HFFc6 (cell line): ENCODE measurements around the gene RBP7. TPM values are rescaled to one million over a fixed set of nuclear protein-coding genes. Genes with fewer than 3 reads are reported as not detected.

ENCODE experiments used
- DNase-seq: peaks from one replicate; pipeline ENCODE4 v3.0.0-alpha.2; 2018
- H3K27ac Mint-ChIP-seq: 2 replicates; pipeline ENCODE4 v1.8.0; 2020; ENCODE audit warnings: mild to moderate bottlenecking, mixed read lengths
- H3K27me3 Mint-ChIP-seq: 2 replicates; pipeline ENCODE4 v1.8.0; 2021; ENCODE audit warnings: mild to moderate bottlenecking, moderate library complexity, mixed read lengths; ENCODE audit not compliant: insufficient read depth
- H3K36me3 Mint-ChIP-seq: 2 replicates; pipeline ENCODE4 v1.8.0; 2021; ENCODE audit warnings: low read depth, mixed read lengths
- H3K4me1 Mint-ChIP-seq: 2 replicates; pipeline ENCODE4 v1.8.0; 2020; ENCODE audit warnings: low read depth, mixed read lengths
- H3K4me3 Mint-ChIP-seq: 2 replicates; pipeline ENCODE4 v1.8.0; 2020; ENCODE audit warnings: mild to moderate bottlenecking, moderate library complexity, mixed read lengths
- H3K9me3 Mint-ChIP-seq: 2 replicates; pipeline ENCODE4 v1.8.0; 2020; ENCODE audit warnings: mild to moderate bottlenecking, mixed read lengths
- total RNA-seq, 6 experiments: library from RNA; stranded (reverse); fragmentation: NEBNext Ultra II Directional; extraction: Animal tissue kit (Norgen Biotek cat#: 25700); gene quantifications; 2 replicates in 1 of 6; 3 replicates in 5 of 6; pipeline ENCODE4 v1.2.3, GENCODE V29; 2021
- TF ChIP-seq, protein P1 (sequence below): fragments of 200-600 bp; sonication (generic); IDR thresholded peaks from 2 replicates; pipeline ENCODE4 v1.5.0; 2021; ENCODE audit warnings: antibody characterized with exemption, mild to moderate bottlenecking

RBP7 gene
- total RNA-seq, 6 experiments from 2014 or later: 0.37 to 0.76 (median 0.47) TPM; not detected in 2

DNA sequence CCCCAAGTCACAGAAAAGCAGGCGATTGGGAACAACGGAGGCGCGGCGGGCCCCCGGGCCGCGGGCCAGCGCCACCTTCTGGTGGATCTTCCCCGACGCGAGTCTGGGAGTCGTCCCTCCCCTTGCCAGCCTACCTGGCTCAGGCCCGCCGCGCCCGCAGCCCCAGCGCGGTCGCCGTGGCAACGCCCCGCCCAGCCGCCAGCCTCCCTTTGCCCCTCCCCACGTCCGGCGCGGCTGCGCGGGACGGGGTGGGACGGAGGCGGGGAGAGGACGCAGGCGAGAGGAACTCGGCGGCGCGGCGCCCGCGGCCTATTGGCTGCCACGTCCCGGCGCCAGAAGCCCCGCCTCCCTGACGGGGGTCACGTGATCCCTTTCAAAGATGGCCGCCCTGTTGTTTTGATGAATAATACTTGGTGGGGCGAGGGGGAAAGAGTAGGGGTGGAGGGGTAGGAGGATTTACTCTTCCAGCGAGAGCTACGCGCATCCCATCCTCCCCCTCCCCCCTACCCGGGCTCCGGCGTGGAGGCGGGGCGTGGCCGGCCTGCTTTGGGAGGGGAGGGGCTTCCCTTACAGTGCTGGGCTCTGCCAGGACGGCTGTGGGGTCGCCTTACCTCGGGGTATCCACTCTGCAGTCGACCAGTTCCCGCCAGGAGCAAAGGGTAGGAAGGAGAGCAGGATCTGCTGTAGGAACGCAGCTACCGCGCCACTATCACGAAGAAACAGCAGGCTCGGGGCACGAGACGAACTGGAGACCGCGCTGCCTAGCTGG, 35.7 kb downstream of the RBP7 start, which contains the start of gene UBE4B:
Gene UBE4B, plus strand, starts transcription at position 369 of the 769 bp plus-strand sequence. CDS start 713 bp downstream, outside the sequence.
- no peaks in the 10 kb centered on the region; the same call in 1 of the 2 replicates for H3K27me3 Mint-ChIP-seq
- no peaks in the 10 kb centered on the region for H3K36me3 Mint-ChIP-seq
- peak; percentile 95 for DNase-seq
- no peaks in the 10 kb centered on the region for H3K9me3 Mint-ChIP-seq
- TF ChIP-seq, protein P1, sequence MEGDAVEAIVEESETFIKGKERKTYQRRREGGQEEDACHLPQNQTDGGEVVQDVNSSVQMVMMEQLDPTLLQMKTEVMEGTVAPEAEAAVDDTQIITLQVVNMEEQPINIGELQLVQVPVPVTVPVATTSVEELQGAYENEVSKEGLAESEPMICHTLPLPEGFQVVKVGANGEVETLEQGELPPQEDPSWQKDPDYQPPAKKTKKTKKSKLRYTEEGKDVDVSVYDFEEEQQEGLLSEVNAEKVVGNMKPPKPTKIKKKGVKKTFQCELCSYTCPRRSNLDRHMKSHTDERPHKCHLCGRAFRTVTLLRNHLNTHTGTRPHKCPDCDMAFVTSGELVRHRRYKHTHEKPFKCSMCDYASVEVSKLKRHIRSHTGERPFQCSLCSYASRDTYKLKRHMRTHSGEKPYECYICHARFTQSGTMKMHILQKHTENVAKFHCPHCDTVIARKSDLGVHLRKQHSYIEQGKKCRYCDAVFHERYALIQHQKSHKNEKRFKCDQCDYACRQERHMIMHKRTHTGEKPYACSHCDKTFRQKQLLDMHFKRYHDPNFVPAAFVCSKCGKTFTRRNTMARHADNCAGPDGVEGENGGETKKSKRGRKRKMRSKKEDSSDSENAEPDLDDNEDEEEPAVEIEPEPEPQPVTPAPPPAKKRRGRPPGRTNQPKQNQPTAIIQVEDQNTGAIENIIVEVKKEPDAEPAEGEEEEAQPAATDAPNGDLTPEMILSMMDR: peak; percentile 93
- H3K4me3 Mint-ChIP-seq: peak within 1 kb of the TSS; percentile 96
- peak within 1 kb of the TSS; percentile 96 for H3K27ac Mint-ChIP-seq
- peaks cover 43% of the 10 kb centered on the region for H3K4me1 Mint-ChIP-seq

DNA sequence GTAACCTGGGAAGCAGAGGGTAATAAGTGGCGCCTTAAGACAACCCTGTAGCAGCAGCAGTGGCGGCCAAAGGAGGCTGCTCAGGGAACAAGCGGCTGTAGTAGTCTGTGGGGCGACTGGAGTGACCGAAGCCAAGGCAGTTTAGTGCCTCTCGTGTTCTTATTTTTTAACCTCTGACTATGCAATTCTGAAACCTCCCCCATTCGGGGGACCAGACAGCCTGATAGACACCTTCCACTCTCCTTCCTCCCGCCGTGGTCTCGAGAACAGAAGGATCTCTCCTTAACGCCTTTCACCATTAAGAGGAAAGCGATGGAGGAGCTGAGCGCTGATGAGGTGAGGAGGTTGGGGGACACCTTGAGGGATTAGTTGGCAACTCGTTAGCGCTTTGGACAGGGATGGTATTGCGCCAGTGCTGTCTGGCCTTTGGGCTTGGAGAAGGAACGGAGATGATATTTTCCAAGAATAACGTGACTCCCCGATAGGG, 36.4 kb downstream of the RBP7 start:
- DNase-seq: peak; percentile 42
- peak overlapping the region; percentile 96 for H3K27ac Mint-ChIP-seq
- H3K4me3 Mint-ChIP-seq: peak overlapping the region; percentile 96
- no peaks in the 10 kb centered on the region for H3K9me3 Mint-ChIP-seq
- no peaks in the 10 kb centered on the region; the same call in 1 of the 2 replicates for H3K27me3 Mint-ChIP-seq
- H3K4me1 Mint-ChIP-seq: peaks cover 43% of the 10 kb centered on the region
- TF ChIP-seq, protein P1: no peak
- no peaks in the 10 kb centered on the region for H3K36me3 Mint-ChIP-seq

DNA sequence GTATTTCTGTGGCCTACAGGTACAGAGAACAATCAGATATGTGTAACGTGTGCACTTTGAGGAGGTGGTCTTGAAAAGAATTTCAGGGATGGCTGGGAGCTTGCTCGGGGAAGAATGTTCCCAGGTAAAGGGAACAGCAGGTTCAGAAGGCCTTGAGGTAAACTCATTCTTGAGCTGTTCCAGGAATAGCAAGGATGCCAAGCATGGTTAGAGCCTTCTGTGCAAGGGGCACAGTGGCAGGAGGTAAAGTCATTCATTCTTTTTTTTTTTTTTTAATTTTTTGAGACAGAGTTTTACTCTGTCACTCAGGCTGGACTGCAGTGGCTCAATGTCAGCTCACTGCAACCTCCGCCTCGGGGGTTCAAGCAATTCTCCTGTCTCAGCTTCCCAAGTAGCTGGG, 45.7 kb downstream of the RBP7 start:
- Mint-ChIP-seq H3K36me3 (peaks cover 5% of the 10 kb centered on the region; the same call in 1 of the 2 replicates), H3K27ac (no peak overlapping the region), H3K9me3 (no peaks in the 10 kb centered on the region), H3K4me3 (no peak overlapping the region), H3K4me1 (peaks cover 23% of the 10 kb centered on the region), H3K27me3 (peaks cover 1% of the 10 kb centered on the region; the same call in 1 of the 2 replicates)
- TF ChIP-seq, protein P1: no peak
- DNase-seq: no peak

DNA sequence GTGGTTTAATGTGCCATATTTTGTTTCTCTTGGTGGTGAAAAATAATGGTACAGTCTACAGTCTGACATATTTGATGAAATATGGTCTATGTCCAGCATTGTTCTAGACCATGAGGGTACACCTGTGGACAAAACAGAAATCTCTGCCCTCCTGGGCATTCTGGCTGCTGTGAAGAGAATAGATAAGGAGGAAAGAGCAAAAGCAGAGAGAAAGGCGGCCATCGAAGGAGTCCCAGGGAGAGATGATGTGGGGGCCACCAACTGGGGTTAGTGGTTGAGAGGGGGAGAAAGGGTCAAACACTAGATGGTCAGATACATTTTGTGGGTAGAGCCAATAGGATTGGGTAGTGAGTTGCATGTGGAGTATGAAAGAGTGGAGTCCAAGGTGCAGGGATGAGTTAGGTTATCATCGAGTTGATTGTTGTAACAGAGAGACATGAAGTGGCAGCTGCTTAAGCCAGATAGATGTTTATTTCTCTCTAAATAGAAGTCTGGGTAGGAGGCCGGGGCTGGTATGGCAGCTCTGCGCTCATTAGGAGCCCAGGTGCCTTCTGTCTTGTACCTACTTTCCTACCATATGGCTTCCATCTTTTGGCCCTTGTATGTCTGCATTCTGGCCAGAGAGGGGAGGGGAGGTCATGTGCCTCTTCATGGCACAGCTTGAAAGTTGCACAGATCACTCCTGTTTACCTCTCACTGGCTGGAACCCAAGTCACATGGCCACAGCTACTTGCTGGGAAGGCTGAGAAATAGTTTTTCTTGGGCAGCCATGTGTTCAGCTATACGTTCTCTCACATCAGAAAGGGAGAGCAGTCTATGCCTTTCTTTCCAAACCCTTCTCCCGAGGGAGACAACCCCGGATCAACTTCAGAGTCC, 48.7 kb downstream of the RBP7 start:
- Mint-ChIP-seq H3K36me3 (peaks cover 10% of the 10 kb centered on the region), H3K4me3 (no peak overlapping the region), H3K4me1 (peaks cover 28% of the 10 kb centered on the region), H3K27me3 (no peaks in the 10 kb centered on the region; the same call in none of the 2 replicates), H3K27ac (peak overlapping the region; percentile 42; the same call in 1 of the 2 replicates), H3K9me3 (no peaks in the 10 kb centered on the region)
- DNase-seq: no peak
- TF ChIP-seq, protein P1: no peak

DNA sequence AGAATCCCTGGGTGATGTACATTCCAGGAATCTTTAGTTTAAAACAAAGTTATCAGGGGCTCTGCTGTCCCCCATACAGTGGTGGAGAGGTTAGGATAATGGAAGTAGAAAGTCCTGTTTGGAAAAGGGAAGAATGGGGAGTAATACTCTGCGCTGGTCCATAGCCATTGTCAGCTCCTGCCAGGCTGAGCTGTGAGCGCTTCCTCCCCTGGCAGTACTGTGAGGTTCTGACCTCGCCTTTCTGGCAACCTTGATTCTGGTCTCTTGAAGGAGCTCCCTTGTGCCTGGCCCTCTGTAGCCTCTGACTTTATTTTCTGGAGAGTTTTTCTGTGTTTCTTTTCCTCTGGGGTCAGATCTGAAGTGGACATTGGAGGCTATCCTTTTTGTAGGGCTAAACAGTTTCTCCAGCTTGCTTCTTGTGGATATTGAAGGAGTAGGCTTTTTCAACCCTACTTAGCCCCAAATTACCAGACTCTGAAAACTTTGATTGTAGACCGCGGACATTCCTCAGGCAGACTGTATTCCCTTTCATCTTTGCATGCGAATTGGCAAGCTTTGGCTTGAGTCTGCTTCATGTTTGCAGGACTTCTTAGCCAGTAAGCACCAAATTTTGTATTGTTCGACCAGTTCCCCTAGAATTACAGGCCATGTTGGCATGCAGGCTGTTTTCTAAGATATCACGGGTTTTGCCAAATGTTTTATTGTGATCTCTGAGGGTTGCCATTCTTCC, 49.5 kb downstream of the RBP7 start:
- Mint-ChIP-seq H3K27ac (peak overlapping the region; percentile 42), H3K4me1 (peaks cover 28% of the 10 kb centered on the region), H3K36me3 (peaks cover 10% of the 10 kb centered on the region), H3K9me3 (no peaks in the 10 kb centered on the region), H3K4me3 (no peak overlapping the region), H3K27me3 (no peaks in the 10 kb centered on the region; the same call in none of the 2 replicates)
- TF ChIP-seq, protein P1: no peak
- DNase-seq: no peak
